Measurements from ENCODE around the gene NOS1AP.
"Not testable (repeated sequence)": the region's sequence is repeated elsewhere in the genome, so short reads cannot be mapped to it uniquely, and the experiment has no call there.

Gene NOS1AP

GRCh38 chr1:162351246-162351842, 281.9 kb downstream of the NOS1AP start:
- DNase-seq, result no peak

- DNase-seq, result not testable (repeated sequence)
Measured at GRCh38 chr1:162351874-162352273, 282.4 kb downstream of the NOS1AP start.

DNA sequence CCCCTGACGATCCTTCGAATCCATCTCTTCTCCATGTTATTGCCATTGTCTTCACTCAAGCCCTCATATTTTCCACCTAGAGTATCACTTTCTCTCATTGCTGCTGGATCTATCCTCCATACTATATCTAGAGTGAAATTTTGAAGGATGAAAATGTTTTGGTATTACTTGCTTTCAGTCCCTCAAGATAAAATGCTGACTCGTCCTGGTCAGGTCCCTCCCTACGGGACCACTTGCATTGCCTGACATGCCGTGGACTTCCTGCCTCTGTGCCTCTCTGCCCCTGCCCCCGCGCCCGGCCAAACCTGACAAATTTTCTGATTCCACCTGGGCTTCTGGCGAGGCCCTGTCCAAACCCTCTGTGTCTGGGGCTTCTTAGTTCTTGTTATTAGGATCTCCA, 283.6 kb downstream of the NOS1AP start:
- no peak for DNase-seq

- DNase-seq, result no peak
Measured at GRCh38 chr1:162353702-162354101, 284.2 kb downstream of the NOS1AP start.

DNA sequence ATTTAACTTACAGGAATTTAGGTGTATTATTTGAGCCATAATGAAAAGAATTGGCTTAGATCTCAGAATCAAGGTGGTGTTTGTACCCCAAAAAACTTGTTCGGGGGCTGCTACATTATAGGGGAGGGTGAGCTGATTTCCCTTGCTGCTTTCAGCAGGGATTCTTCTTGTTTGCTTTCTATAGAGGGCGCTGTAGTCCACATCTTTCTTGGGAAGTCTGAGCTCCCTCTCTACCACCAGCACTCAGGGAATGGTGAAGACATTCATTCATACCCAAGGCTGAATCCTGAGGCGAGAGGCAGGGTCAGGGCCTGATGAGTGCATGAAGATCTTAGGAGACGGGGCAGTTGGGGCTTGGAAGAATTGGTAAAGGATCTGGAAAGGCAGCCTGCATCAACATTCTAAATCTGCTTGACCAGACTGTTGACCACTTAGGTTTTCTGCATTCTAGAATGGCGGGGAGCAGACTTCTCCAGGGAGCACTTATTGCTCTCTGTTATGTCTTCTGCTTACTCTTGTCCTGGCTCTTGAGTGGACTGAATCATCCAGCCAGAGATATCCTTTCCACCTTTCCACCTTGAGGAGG, 288.3 kb downstream of the NOS1AP start:
- no peak for DNase-seq

DNA sequence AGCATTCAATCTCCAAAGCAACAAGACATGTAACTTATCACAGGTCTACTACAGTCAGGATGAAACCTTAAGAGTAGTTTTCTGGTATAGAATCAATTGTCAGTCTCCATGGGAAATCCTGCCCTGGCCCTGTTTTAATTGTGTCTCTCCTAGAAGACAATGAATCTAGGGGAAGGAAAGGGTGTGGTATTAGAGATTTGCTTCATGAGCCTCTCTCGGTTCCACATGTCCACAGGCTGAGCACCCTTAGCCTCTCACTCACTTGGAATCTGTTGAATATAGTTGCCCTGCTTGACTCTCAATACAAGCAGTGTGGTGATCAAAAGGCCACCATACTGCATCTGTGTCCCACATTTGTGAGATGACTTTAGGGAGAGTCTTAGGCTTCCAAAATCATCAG, 289.4 kb downstream of the NOS1AP start:
- no peak for DNase-seq

- no peak for DNase-seq
Measured at GRCh38 chr1:162359523-162360236, 290.2 kb downstream of the NOS1AP start.

GRCh38 chr1:162360237-162360873, 290.9 kb downstream of the NOS1AP start:
- no peak for DNase-seq

- no peak for DNase-seq
Measured at GRCh38 chr1:162360874-162361260, 291.4 kb downstream of the NOS1AP start.

DNA sequence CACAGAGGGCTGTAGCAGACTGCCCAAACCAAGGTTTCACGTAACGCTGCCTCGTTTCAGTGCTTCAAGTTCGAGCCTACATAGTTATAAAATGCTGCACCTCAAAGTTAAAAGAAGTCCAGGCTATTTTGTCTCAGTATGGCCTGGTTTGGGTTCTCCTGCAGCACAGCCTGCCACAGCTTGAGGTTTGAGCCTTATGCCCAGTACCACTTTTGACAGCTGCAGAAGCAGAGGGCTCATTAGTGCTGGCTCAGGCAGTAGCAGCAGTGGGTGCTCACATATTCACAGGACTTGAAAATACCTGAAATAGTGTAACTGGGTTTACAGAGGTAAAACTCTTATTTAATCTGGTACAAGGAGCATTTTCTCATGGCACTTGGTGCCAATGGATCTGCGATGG, 291.9 kb downstream of the NOS1AP start:
- DNase-seq, result no peak

DNA sequence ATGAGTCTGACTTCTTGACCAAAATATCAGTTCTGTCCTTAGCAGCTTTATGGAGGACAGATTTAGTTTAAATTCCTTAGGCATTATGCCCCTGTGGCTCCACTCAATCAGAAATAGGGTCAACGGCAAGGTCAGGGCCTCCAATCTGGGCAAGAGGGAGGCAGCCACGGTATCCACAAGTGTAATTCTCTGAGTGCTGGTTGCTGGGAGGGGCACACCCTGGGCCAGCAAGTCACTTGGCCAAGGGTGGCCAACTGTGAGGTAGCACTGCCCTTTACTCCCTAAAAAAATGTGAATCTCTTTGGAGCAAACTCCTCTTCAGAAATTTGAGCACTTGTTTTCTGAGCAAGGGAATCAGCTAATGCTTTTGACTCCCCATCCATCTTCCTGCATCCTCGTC, 294.3 kb downstream of the NOS1AP start:
- no peak for DNase-seq

DNA sequence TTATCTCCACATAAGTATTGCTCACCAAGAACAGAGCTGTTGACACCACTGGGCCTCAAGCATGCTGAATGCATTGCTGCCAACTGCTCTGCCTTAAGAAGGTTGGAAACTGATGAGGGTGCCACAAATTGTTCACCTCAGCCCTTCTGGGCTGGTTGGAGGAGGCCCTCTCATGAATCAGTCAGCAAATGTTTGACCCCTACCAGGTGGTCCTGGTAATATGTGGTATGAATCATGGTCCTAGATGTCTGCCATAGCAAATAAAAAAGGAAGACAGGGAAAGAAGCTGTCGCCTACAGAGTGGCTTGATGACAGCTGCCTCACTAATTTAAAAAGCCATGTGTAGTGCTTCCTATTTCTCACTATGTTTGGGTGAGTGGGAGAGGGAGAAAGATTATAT, 295.0 kb downstream of the NOS1AP start:
- no peak for DNase-seq

DNA sequence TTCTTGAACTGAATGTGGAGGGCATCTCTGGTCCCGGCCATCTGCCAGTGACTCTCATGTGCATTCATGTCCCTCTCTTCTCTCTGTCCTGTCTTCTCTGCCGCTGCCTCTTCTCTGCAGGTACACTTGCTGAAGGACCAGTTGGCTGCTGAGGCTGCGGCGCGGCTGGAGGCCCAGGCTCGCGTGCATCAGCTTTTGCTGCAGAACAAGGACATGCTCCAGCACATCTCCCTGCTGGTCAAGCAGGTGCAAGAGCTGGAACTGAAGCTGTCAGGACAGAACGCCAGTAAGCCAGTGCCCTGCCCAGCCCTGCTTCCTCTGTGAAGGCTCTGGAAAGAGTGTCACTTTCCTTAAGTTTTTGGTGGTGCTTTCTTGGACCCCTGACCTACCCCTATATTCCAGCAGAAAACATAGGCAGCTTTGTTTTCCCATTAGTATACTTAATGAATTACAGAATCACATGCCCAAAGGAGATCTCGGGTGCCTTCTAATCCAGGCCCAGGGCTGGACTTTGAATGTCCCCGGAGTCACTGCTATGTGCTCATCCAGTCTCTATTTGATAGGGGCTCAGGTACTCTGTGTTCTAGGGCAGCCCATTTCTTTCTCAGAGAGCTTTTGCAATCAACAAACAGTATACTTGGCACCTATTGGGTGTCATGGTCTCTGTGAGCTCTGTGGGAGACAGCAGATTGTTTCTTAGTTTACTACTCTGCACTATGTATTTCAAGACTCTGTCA, 296.0 kb downstream of the NOS1AP start:
- no peak for DNase-seq

GRCh38 chr1:162366149-162366548, 296.7 kb downstream of the NOS1AP start:
- DNase-seq, result no peak

GRCh38 chr1:162366671-162367070, 297.2 kb downstream of the NOS1AP start:
- no peak for DNase-seq

DNA sequence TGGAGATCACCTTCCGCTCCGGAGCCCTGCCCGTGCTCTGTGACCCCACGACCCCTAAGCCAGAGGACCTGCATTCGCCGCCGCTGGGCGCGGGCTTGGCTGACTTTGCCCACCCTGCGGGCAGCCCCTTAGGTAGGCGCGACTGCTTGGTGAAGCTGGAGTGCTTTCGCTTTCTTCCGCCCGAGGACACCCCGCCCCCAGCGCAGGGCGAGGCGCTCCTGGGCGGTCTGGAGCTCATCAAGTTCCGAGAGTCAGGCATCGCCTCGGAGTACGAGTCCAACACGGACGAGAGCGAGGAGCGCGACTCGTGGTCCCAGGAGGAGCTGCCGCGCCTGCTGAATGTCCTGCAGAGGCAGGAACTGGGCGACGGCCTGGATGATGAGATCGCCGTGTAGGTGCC, 297.6 kb downstream of the NOS1AP start:
- DNase-seq, result no peak

DNA sequence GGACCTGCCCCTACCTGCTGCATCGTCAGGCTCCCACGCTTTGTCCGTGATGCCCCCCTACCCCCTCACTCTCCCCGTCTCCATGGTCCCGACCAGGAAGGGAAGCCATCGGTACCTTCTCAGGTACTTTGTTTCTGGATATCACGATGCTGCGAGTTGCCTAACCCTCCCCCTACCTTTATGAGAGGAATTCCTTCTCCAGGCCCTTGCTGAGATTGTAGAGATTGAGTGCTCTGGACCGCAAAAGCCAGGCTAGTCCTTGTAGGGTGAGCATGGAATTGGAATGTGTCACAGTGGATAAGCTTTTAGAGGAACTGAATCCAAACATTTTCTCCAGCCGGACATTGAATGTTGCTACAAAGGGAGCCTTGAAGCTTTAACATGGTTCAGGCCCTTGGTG, 298.3 kb downstream of the NOS1AP start:
- DNase-seq, result no peak

- no peak for DNase-seq
Measured at GRCh38 chr1:162368451-162368850, 299.0 kb downstream of the NOS1AP start.

GRCh38 chr1:162369571-162369970, 300.1 kb downstream of the NOS1AP start:
- no peak for DNase-seq

DNA sequence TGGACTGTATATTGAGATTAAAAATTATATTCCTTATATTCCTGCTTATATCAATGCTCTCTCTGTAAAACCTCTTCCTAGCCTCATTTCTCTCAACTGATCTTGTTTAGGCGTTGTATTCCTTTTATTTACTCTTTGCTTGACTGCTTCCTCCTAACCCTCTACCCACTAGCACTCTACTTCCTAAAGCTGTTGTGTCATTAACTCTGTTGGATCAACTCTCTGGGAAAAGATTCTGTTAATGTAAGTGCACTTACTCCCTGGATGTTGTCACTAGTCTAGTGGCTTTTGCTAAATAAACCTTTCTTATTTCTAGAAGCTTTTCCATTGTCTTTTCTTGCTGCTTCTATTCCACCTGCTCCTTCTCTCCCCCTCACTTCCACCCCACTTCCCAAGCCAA, 300.7 kb downstream of the NOS1AP start:
- DNase-seq, result no peak

DNA sequence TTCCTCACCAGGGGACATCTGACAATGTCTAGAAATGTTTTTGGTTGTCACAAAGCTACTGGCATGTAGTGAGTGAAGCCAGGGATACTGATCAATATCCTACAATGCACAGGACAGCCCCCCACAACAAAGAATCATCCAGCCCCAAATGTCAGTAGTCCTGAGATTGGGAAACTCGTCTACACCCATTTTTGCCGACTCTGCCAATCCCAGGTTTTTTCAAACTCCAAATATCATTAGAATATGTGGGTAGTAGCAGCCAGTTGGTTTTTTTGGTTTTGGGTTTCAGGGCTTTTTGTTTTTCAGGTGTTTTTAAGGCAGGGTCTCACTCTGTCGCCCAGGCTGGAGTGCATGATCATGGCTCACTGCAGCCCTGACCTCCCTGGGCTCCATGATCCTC, 301.2 kb downstream of the NOS1AP start:
- no peak for DNase-seq

DNA sequence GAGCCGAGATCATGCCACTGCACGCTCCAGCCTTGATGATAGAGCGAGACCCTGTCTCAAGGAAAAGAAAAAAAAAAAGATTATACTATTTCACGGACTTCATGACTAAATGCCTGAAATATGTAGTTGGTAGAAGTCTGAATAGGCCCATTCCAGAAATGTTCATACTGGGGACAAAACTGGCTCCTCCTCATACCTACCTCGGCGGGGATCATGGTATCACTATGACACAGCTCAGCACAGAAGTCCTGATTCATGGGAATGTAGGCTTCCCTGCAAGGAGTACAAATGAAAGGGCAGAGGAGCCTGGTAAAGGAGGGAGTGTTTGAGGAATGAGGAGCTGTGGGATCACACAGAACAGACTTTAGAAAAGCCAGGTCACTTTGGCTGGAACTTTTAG, 302.1 kb downstream of the NOS1AP start:
- DNase-seq, result no peak

All from stimulated activated CD8-positive, alpha-beta memory T cell treated with anti-CD3 and anti-CD28 coated beads, Interleukin-4, amount 100 ng/mL, for 48 hours (primary cell).